Fibroblast of pulmonary artery (primary cell): Measurements from ENCODE around the gene EIF4E2.

Experiments
- DNase-seq: peaks from one replicate; pipeline ENCODE4 v3.0.0-alpha.2; 2010; ENCODE audit warnings: low read depth
- H3K4me3 ChIP-seq: replicated peaks from 2 replicates; pipeline ENCODE4 v1.5.1; 2011; ENCODE audit warnings: low read depth, mild to moderate bottlenecking, control low read depth, low read length, moderate library complexity
- CTCF ChIP-seq: IDR thresholded peaks from 2 replicates; pipeline ENCODE4 v1.5.1; 2011; ENCODE audit warnings: mild to moderate bottlenecking, control low read depth, low read length, inconsistent platforms; ENCODE audit errors: missing control alignments

The EIF4E2 gene

GRCh38 chr2:232551250-232551638 is 755 bp downstream of the EIF4E2 start:
- no peak for DNase-seq
- peak overlapping the region; percentile 95 for H3K4me3 ChIP-seq
- TF ChIP-seq CTCF, result no peak

GRCh38 chr2:232551776-232552175 is 1.3 kb downstream of the EIF4E2 start:
- no peak for TF ChIP-seq CTCF
- DNase-seq, result no peak
- H3K4me3 ChIP-seq, result peak overlapping the region; percentile 95

GRCh38 chr2:232556426-232556825 is 5.9 kb downstream of the EIF4E2 start:
- no peak for TF ChIP-seq CTCF
- no peak overlapping the region for H3K4me3 ChIP-seq
- DNase-seq, result no peak

GRCh38 chr2:232562515-232563151 is 12.1 kb downstream of the EIF4E2 start:
- no peak overlapping the region for H3K4me3 ChIP-seq
- TF ChIP-seq CTCF, result no peak
- DNase-seq, result no peak

GRCh38 chr2:232563580-232563979 is 13.1 kb downstream of the EIF4E2 start:
- H3K4me3 ChIP-seq, result no peak overlapping the region
- no peak for TF ChIP-seq CTCF
- DNase-seq, result no peak

GRCh38 chr2:232567721-232568120 is 17.2 kb downstream of the EIF4E2 start:
- H3K4me3 ChIP-seq, result no peak overlapping the region
- TF ChIP-seq CTCF, result no peak
- DNase-seq, result no peak

GRCh38 chr2:232568161-232568560 is 17.7 kb downstream of the EIF4E2 start:
- DNase-seq, result peak; percentile 65
- H3K4me3 ChIP-seq, result no peak overlapping the region
- TF ChIP-seq CTCF, result no peak
